Effector memory CD8-positive, alpha-beta T cell (primary cell): Measurements from ENCODE around the gene ATRIP.

Source experiments
- ATAC-seq: fragments of 150-1000 bp; cut with Tn5 transposase; replicated peaks from 2 replicates; pipeline ENCODE4 v1.10.0; 2021; ENCODE audit warnings: mild to moderate bottlenecking, moderate library complexity
- DNase-seq, 3 experiments: peaks; one replicate each; pipeline ENCODE4 v3.0.0; 2021
- H3K27ac Mint-ChIP-seq, 2 donors: one replicate each; pipeline ENCODE4 v1.8.0; 2022; ENCODE audit warnings: mild to moderate bottlenecking in 2 of 2, mixed read lengths in 2 of 2, moderate library complexity in 2 of 2
- H3K27me3 Mint-ChIP-seq, 2 donors: one replicate each; pipeline ENCODE4 v1.8.0; 2022; ENCODE audit warnings: mixed read lengths in 2 of 2
- H3K36me3 Mint-ChIP-seq: one replicate; pipeline ENCODE4 v1.8.0; 2022; ENCODE audit warnings: mild to moderate bottlenecking, moderate library complexity, mixed read lengths; ENCODE audit not compliant: insufficient read depth
- H3K4me1 Mint-ChIP-seq, 2 donors: one replicate each; pipeline ENCODE4 v1.8.0; 2022; ENCODE audit warnings: low read depth in 2 of 2, mixed read lengths in 2 of 2
- H3K4me3 Mint-ChIP-seq, 2 donors: one replicate each; pipeline ENCODE4 v1.8.0; 2022; ENCODE audit warnings: mild to moderate bottlenecking in 2 of 2, mixed read lengths in 2 of 2, moderate library complexity in 2 of 2
- H3K9me3 Mint-ChIP-seq, 2 donors: one replicate each; pipeline ENCODE4 v1.8.0; 2022; ENCODE audit warnings: mixed read lengths in 2 of 2

Gene ATRIP

GRCh38 chr3:48505146-48505545, 58.6 kb downstream of the ATRIP start:
- ATAC-seq, result no peak
- H3K27me3 Mint-ChIP-seq, result no peaks in the 10 kb centered on the region

GRCh38 chr3:48505968-48506504, 59.5 kb downstream of the ATRIP start:
- ATAC-seq, result no peak
- no peak for DNase-seq
- H3K4me1 Mint-ChIP-seq, result peaks cover 37 to 48% of the 10 kb centered on the region in 2 donors
- H3K27me3 Mint-ChIP-seq, result peaks cover 3 to 4% of the 10 kb centered on the region in 2 donors
- H3K9me3 Mint-ChIP-seq, result no peaks in the 10 kb centered on the region
- peak overlapping the region in 1 of 2 donors; percentile 35 for H3K27ac Mint-ChIP-seq
- peaks cover 3% of the 10 kb centered on the region for H3K36me3 Mint-ChIP-seq
- peak overlapping the region in 1 of 2 donors; percentile 21 for H3K4me3 Mint-ChIP-seq

More at GRCh38 chr3:48505146-48505545, 58.6 kb downstream of the ATRIP start:
- peak overlapping the region; percentile 35 to 41 for H3K27ac Mint-ChIP-seq
- no peaks in the 10 kb centered on the region for H3K36me3 Mint-ChIP-seq
- no peak for DNase-seq
- peak overlapping the region; percentile 83 to 86 for H3K4me3 Mint-ChIP-seq
- no peaks in the 10 kb centered on the region for H3K9me3 Mint-ChIP-seq
- H3K4me1 Mint-ChIP-seq, result peaks cover 44 to 53% of the 10 kb centered on the region in 2 donors

- peak overlapping the region; percentile 51 to 78 for H3K27ac Mint-ChIP-seq
- H3K9me3 Mint-ChIP-seq, result no peaks in the 10 kb centered on the region
- peaks cover 22 to 33% of the 10 kb centered on the region in 2 donors for H3K4me1 Mint-ChIP-seq
- H3K4me3 Mint-ChIP-seq, result peak overlapping the region; percentile 27 to 32
- H3K27me3 Mint-ChIP-seq, result peaks cover 8% of the 10 kb centered on the region in 2 donors
- peaks cover 5% of the 10 kb centered on the region for H3K36me3 Mint-ChIP-seq
- peak; percentile 87 for ATAC-seq
- peak; percentile 68 for DNase-seq
These were observed 60.9 kb downstream of the ATRIP start for GRCh38 chr3:48507256-48508061.

- Mint-ChIP-seq H3K9me3 (no peaks in the 10 kb centered on the region), H3K36me3 (peaks cover 5% of the 10 kb centered on the region), H3K4me3 (no peak overlapping the region), H3K4me1 (peaks cover 31 to 32% of the 10 kb centered on the region in 2 donors), H3K27me3 (peaks cover 8% of the 10 kb centered on the region in 2 donors), H3K27ac (no peak overlapping the region)
- DNase-seq, result no peak
- no peak for ATAC-seq
These were observed 65.0 kb downstream of the ATRIP start for GRCh38 chr3:48511551-48511950.

- Mint-ChIP-seq H3K27me3 (peaks cover 8% of the 10 kb centered on the region in 2 donors), H3K9me3 (no peaks in the 10 kb centered on the region), H3K4me1 (peaks cover 29 to 36% of the 10 kb centered on the region in 2 donors), H3K4me3 (peak overlapping the region; percentile 27 to 44), H3K27ac (peak overlapping the region in 1 of 2 donors; percentile 22), H3K36me3 (peaks cover 5% of the 10 kb centered on the region)
- ATAC-seq (peak; percentile 79), DNase-seq (no peak)
These were observed 68.1 kb downstream of the ATRIP start for GRCh38 chr3:48514431-48515227.
